ENCODE results near the gene ELFN2. TPM values are rescaled to one million over a fixed set of nuclear protein-coding genes. Genes with fewer than 3 reads are reported as not detected.

Gene ELFN2
- total and polyA plus RNA-seq, 2 of the 13 experiments (the other 11 are each of a cell fraction or from before 2014, with no cell fraction given) = 0.01 TPM; not detected in 1

DNA sequence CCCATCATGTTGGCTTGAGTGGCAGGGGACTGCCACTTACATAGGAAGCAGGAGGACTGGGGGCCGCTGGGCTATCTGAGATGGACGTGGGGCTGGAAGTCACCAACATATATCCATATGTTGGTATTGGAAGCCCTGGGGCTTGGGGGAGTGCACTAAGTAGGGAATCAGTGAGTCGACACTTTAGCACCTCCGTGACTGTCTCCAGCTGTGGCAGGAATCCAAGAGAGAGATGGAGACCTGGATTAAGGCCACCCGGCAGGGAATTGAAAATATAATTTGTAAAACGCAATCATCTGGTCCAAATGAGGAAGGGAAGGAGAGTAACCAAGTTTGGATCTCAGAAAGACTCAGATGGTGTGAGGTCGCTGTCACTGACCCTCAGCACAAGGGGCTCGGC lies 68.4 kb downstream of the ELFN2 start:
- Histone ChIP-seq H3K9me3 (ENCODE audit: low read length) (no peaks in the 10 kb centered on the region), H3K4me2 (ENCODE audit: low read depth, low read length) (no peak overlapping the region), H3K27ac (ENCODE audit: extremely low read length, insufficient read depth, low read length) (no peak overlapping the region), H2AFZ (ENCODE audit: low read length) (no peak overlapping the region), H3K79me2 (ENCODE audit: insufficient read depth, low read length) (no peaks in the 10 kb centered on the region), H3K36me3 (replicated peaks in 1 of 2; ENCODE audit: control insufficient read depth in 1 of 2, insufficient read depth in 2 of 2, low read length in 2 of 2) (no peaks in the 10 kb centered on the region), H3K4me3 (replicated peaks in 1 of 3; ENCODE audit: insufficient read depth in 1 of 3, low read depth in 2 of 3, low read length in 3 of 3) (no peak overlapping the region), H4K20me1 (ENCODE audit: insufficient read depth, low read length) (no peaks in the 10 kb centered on the region), H3K4me1 (ENCODE audit: insufficient read depth, low read length) (no peaks in the 10 kb centered on the region), H3K27me3 (ENCODE audit: control insufficient read depth in 1 of 2, insufficient read depth in 2 of 2, low read length in 2 of 2) (peaks cover 7 to 61% of the 10 kb centered on the region in 2 experiments; a peak in 4 of 5 replicates), H3K9ac (ENCODE audit: insufficient read depth, low read depth, low read length) (no peak overlapping the region)
- FAIRE-seq (no peak), DNase-seq (ENCODE audit: low spot score) (no peak), ATAC-seq (no peak)
- intact Hi-C loops (cut with micrococcal nuclease; ENCODE audit: unreplicated experiment) (no loop called here), in situ Hi-C loops (cut with HindIII; ENCODE audit: extremely low pct_ligation_motif_present, low pct_unique_long_range_greater_than_20kb) (no loop called here)
- ChIA-PET POLR2A (no interaction called here), CTCF (ENCODE audit: low intra/inter-chr PET ratio, low total read pairs) (no interaction called here)
- 34% methylated on average over 7 of the region's 8 CpGs for WGBS (ENCODE audit: low lambda C conversion rate)
- no TSS peak for BruUV-seq (replicated peaks)
- TF ChIP-seq, protein P1, sequence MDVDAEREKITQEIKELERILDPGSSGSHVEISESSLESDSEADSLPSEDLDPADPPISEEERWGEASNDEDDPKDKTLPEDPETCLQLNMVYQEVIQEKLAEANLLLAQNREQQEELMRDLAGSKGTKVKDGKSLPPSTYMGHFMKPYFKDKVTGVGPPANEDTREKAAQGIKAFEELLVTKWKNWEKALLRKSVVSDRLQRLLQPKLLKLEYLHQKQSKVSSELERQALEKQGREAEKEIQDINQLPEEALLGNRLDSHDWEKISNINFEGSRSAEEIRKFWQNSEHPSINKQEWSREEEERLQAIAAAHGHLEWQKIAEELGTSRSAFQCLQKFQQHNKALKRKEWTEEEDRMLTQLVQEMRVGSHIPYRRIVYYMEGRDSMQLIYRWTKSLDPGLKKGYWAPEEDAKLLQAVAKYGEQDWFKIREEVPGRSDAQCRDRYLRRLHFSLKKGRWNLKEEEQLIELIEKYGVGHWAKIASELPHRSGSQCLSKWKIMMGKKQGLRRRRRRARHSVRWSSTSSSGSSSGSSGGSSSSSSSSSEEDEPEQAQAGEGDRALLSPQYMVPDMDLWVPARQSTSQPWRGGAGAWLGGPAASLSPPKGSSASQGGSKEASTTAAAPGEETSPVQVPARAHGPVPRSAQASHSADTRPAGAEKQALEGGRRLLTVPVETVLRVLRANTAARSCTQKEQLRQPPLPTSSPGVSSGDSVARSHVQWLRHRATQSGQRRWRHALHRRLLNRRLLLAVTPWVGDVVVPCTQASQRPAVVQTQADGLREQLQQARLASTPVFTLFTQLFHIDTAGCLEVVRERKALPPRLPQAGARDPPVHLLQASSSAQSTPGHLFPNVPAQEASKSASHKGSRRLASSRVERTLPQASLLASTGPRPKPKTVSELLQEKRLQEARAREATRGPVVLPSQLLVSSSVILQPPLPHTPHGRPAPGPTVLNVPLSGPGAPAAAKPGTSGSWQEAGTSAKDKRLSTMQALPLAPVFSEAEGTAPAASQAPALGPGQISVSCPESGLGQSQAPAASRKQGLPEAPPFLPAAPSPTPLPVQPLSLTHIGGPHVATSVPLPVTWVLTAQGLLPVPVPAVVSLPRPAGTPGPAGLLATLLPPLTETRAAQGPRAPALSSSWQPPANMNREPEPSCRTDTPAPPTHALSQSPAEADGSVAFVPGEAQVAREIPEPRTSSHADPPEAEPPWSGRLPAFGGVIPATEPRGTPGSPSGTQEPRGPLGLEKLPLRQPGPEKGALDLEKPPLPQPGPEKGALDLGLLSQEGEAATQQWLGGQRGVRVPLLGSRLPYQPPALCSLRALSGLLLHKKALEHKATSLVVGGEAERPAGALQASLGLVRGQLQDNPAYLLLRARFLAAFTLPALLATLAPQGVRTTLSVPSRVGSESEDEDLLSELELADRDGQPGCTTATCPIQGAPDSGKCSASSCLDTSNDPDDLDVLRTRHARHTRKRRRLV (CRISPR knock-in tag; IDR thresholded peaks at IDR 0.05) = no peak
- TF ChIP-seq RELA (CRISPR knock-in tag; IDR thresholded peaks at IDR 0.05) (no peak), CREM (IDR thresholded peaks at IDR 0.05) (no peak), CREM (CRISPR knock-in tag; IDR thresholded peaks at IDR 0.05) (no peak), HMG20A (CRISPR knock-in tag; IDR thresholded peaks at IDR 0.05; ENCODE audit: borderline replicate concordance) (no peak), THAP9 (CRISPR knock-in tag; IDR thresholded peaks at IDR 0.05; ENCODE audit: borderline replicate concordance) (no peak), TAF1 (CRISPR knock-in tag; IDR thresholded peaks at IDR 0.05) (no peak)

All from HepG2 (cell line).